SK-N-SH (cell line): ENCODE data around the gene UST. TPM values are rescaled to one million over a fixed set of nuclear protein-coding genes. Genes with fewer than 3 reads are reported as not detected.
"Not testable (repeated sequence)": the region's sequence is repeated elsewhere in the genome, so short reads cannot be mapped to it uniquely, and the experiment has no call there.

Source experiments
- CTCF ChIA-PET: fragments of 300-600, 350-600 bp; formaldehyde crosslinking; extraction: SDS; loops from one replicate; lab custom pipeline; 2021; lab: Yijun Ruan, JAX
- POLR2A ChIA-PET: fragments of 350-600 bp; sonication (Branson Sonifier 250); formaldehyde crosslinking; extraction: SDS; loops from one replicate; lab custom pipeline; 2020; ENCODE audit warnings: antibody characterized with exemption, inconsistent platforms; lab: Yijun Ruan, JAX
- DNase-seq: peaks from one replicate; pipeline ENCODE4 v3.0.0; 2012
- H2AFZ ChIP-seq: fragments of 200-600 bp; sonication (generic); 2 replicates; pipeline ENCODE4 v1.8.1; 2016; ENCODE audit warnings: antibody characterized with exemption, mild to moderate bottlenecking, low read depth
- H3F3A ChIP-seq: fragments of 200-600 bp; sonication (generic); replicated peaks from 2 replicates; pipeline ENCODE3; 2016; ENCODE audit warnings: antibody characterized with exemption, mild to moderate bottlenecking; ENCODE audit not compliant: insufficient read depth
- H3K27ac ChIP-seq, 2 experiments: fragments of 200-500 bp in 1 of 2; fragments of 200-600 bp in 1 of 2; sonication (Bioruptor generic) in 1 of 2; sonication (generic), shearing (Covaris generic) in 1 of 2; 2 replicates each; pipeline versions ENCODE4 v1.5.1 to v1.6.1; 2014 to 2016; ENCODE audit warnings: low read depth in 2 of 2, inconsistent platforms in 1 of 2, low read length in 1 of 2, mild to moderate bottlenecking in 1 of 2, mixed read lengths in 1 of 2
- H3K27me3 ChIP-seq: fragments of 200-600 bp; sonication (generic), shearing (Covaris generic); 2 replicates; pipeline ENCODE4 v1.6.1; 2016; ENCODE audit warnings: mixed run types; ENCODE audit not compliant: insufficient read depth
- H3K36me3 ChIP-seq, 2 experiments: fragments of 200-500 bp in 1 of 2; fragments of 200-600 bp in 1 of 2; sonication (Bioruptor generic) in 1 of 2; sonication (generic) in 1 of 2; replicated peaks in 1 of 2; 2 replicates each; pipeline versions ENCODE3 to v1.5.1; 2014 to 2016; ENCODE audit warnings: low read length in 1 of 2, mild to moderate bottlenecking in 1 of 2; ENCODE audit not compliant: insufficient read depth in 2 of 2, control insufficient read depth in 1 of 2
- H3K4me1 ChIP-seq, 2 experiments: fragments of 200-500 bp in 1 of 2; fragments of 200-600 bp in 1 of 2; sonication (Bioruptor generic) in 1 of 2; sonication (generic), shearing (Covaris generic) in 1 of 2; 2 replicates each; pipeline versions ENCODE4 v1.5.1 to v1.6.1; 2014 to 2016; ENCODE audit warnings: low read depth in 1 of 2, low read length in 1 of 2, mixed run types in 1 of 2; ENCODE audit not compliant: insufficient read depth in 2 of 2, control insufficient read depth in 1 of 2
- H3K4me2 ChIP-seq: fragments of 200-600 bp; sonication (generic), shearing (Covaris generic); 2 replicates; pipeline ENCODE4 v1.6.1; 2017; ENCODE audit warnings: mixed run types
- H3K4me3 ChIP-seq, 2 experiments: fragments of 200-500 bp in 1 of 2; fragments of 200-600 bp in 1 of 2; sonication (Bioruptor generic) in 1 of 2; sonication (generic), shearing (Covaris generic) in 1 of 2; 2 replicates each; pipeline versions ENCODE4 v1.5.1 to v1.8.1; 2014 to 2016; ENCODE audit warnings: low read depth in 2 of 2, inconsistent platforms in 1 of 2, low read length in 1 of 2, mild to moderate bottlenecking in 1 of 2, mixed read lengths in 1 of 2, moderate library complexity in 1 of 2
- H3K79me2 ChIP-seq: fragments of 200-600 bp; sonication (generic); 2 replicates; pipeline ENCODE4 v1.8.1; 2017; ENCODE audit warnings: mild to moderate bottlenecking; ENCODE audit not compliant: insufficient read depth
- H3K9ac ChIP-seq: fragments of 200-600 bp; sonication (generic); 2 replicates; pipeline ENCODE4 v1.6.1; 2017; ENCODE audit warnings: mixed run types
- H3K9me2 ChIP-seq: fragments of 200-600 bp; sonication (generic); 2 replicates; pipeline ENCODE4 v1.6.1; 2017; ENCODE audit warnings: mixed run types
- H3K9me3 ChIP-seq: fragments of 200-600 bp; sonication (generic); 2 replicates; pipeline ENCODE4 v1.6.1; 2017; ENCODE audit warnings: mixed run types, mild to moderate bottlenecking, moderate library complexity
- H4K20me1 ChIP-seq: fragments of 200-600 bp; sonication (generic); 2 replicates; pipeline ENCODE4 v1.6.1; 2017; ENCODE audit warnings: mild to moderate bottlenecking, mixed run types; ENCODE audit not compliant: insufficient read depth
- CHD2 ChIP-seq: fragments of 150-350 bp; IDR thresholded peaks from 2 replicates; pipeline ENCODE4 v1.6.1; 2018; ENCODE audit warnings: low read length; ENCODE audit not compliant: partially characterized antibody
- EP300 ChIP-seq, 2 experiments: IDR thresholded peaks; 2 replicates each; pipeline versions ENCODE4 v1.4.0 to v1.6.1; 2012; ENCODE audit warnings: borderline replicate concordance in 1 of 2, low read depth in 1 of 2, low read length in 1 of 2
- GATA2 ChIP-seq: sonication (generic); formaldehyde crosslinking; IDR thresholded peaks from 2 replicates; pipeline ENCODE4 v1.5.0; 2020; ENCODE audit warnings: mild to moderate bottlenecking, missing genetic modification reagents
- RAD21 ChIP-seq: IDR thresholded peaks from 2 replicates; pipeline ENCODE4 v1.6.1; 2012; ENCODE audit warnings: mild to moderate bottlenecking, low read length
- RXRA ChIP-seq: IDR thresholded peaks from 2 replicates; pipeline ENCODE4 v1.4.0; 2012; ENCODE audit warnings: low read depth, mild to moderate bottlenecking, borderline replicate concordance
- TAF1 ChIP-seq: IDR thresholded peaks from 2 replicates; pipeline ENCODE4 v1.6.1; 2012; ENCODE audit warnings: low read depth, mild to moderate bottlenecking, low read length, moderate library complexity, borderline replicate concordance
- TEAD4 ChIP-seq: IDR thresholded peaks from 2 replicates; pipeline ENCODE4 v1.4.0; 2012; ENCODE audit warnings: mild to moderate bottlenecking, borderline replicate concordance; ENCODE audit not compliant: insufficient read depth
- USF2 ChIP-seq: fragments of 150-350 bp; IDR thresholded peaks from 2 replicates; pipeline ENCODE4 v1.6.1; 2017; ENCODE audit warnings: antibody characterized with exemption, low read length, low read depth, borderline replicate concordance
- WGBS: methylation state at CpG from one replicate; pipeline ENCODE4 v1.1.6; 2017; ENCODE audit warnings: low lambda C conversion rate; 5-methylcytosine and 5-hydroxymethylcytosine counted together
- polyA plus RNA-seq, 3 experiments: library from polyadenylated mRNA; depleted of rRNA; stranded (reverse); fragments of >200 nt; gene quantifications; 2 replicates each; pipeline ENCODE4 v1.2.3, GENCODE V29; 2012
- TF ChIP-seq, protein P1 (sequence below): fragments of 150-350 bp; IDR thresholded peaks from 2 replicates; pipeline ENCODE4 v1.6.1; 2016; ENCODE audit warnings: mild to moderate bottlenecking, low read depth, low read length
- TF ChIP-seq, protein P2 (sequence below): IDR thresholded peaks from 2 replicates; pipeline ENCODE4 v1.6.1; 2012; ENCODE audit warnings: mild to moderate bottlenecking, low read depth, low read length, moderate library complexity

The UST gene
- polyA plus RNA-seq, 1 of the 3 experiments (the other 2 are of a cell fraction) = 1.7 TPM

GRCh38 chr6:148851683-148852556 is 105.1 kb downstream of the UST start:
- H3F3A ChIP-seq = no peaks in the 10 kb centered on the region
- no peak overlapping the region for H2AFZ ChIP-seq
- H4K20me1 ChIP-seq = no peaks in the 10 kb centered on the region
- CTCF ChIA-PET = no interaction called here
- H3K27ac ChIP-seq = no peak overlapping the region
- H3K9me2 ChIP-seq = no peaks in the 10 kb centered on the region
- H3K79me2 ChIP-seq = no peaks in the 10 kb centered on the region
- no peaks in the 10 kb centered on the region; the same call in 1 of the 2 replicates for H3K27me3 ChIP-seq
- H3K9ac ChIP-seq = no peak overlapping the region
- TF ChIP-seq RXRA (no peak), TEAD4 (no peak), CHD2 (no peak), TAF1 (no peak), USF2 (no peak), RAD21 (no peak), EP300 (IDR thresholded peaks at IDR 0.05; ENCODE audit: borderline replicate concordance in 1 of 2, low read depth in 1 of 2, low read length in 1 of 2) (no peak)
- TF ChIP-seq, protein P1, sequence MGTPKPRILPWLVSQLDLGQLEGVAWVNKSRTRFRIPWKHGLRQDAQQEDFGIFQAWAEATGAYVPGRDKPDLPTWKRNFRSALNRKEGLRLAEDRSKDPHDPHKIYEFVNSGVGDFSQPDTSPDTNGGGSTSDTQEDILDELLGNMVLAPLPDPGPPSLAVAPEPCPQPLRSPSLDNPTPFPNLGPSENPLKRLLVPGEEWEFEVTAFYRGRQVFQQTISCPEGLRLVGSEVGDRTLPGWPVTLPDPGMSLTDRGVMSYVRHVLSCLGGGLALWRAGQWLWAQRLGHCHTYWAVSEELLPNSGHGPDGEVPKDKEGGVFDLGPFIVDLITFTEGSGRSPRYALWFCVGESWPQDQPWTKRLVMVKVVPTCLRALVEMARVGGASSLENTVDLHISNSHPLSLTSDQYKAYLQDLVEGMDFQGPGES = no peak
- TF ChIP-seq, all 33 proteins: peak for 0
- POLR2A ChIA-PET = no interaction called here
- Histone ChIP-seq H3K36me3 (no peaks in the 10 kb centered on the region), H3K4me3 (no peak overlapping the region), H3K9me3 (no peaks in the 10 kb centered on the region), H3K4me2 (no peak overlapping the region), H3K4me1 (peaks cover 0 to 2% of the 10 kb centered on the region in 2 experiments; a peak in 1 of 4 replicates)
- no peak for DNase-seq
- WGBS = 38% methylated on average over 13 of the region's 16 CpGs

DNA sequence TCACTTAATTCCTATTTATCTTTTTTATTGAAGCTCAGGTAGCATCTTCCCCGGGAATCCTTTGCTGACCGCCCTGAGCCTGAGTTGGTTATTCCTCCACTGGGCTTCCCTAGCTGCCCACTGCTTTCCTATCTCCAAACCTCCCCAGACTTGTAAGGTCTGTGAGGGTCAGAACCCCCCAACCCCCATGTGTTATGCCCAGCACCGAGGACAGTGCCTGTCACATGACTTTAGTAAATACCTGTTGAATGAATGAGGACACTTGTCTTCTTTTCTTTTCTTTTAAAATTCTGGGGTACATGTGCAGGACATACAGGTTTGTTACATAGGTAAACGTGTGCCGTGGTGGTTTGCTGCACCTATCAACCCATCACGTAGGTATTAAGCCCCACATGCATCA is 105.9 kb downstream of the UST start:
- WGBS = 27% methylated on average over 6 of the region's 6 CpGs
- DNase-seq = no peak
- H3K27me3 ChIP-seq = no peaks in the 10 kb centered on the region; the same call in 1 of the 2 replicates
- no peak overlapping the region for H3K27ac ChIP-seq
- H3K4me1 ChIP-seq = peaks cover 0 to 2% of the 10 kb centered on the region in 2 experiments; a peak in 1 of 4 replicates
- H3K79me2 ChIP-seq = no peaks in the 10 kb centered on the region
- H2AFZ ChIP-seq = no peak overlapping the region
- ChIA-PET CTCF (no interaction called here), POLR2A (no interaction called here)
- no peaks in the 10 kb centered on the region for H3K36me3 ChIP-seq
- H3F3A ChIP-seq = no peaks in the 10 kb centered on the region
- H3K9me2 ChIP-seq = no peaks in the 10 kb centered on the region
- no peaks in the 10 kb centered on the region for H3K9me3 ChIP-seq
- H3K9ac ChIP-seq = no peak overlapping the region
- TF ChIP-seq, protein P2, sequence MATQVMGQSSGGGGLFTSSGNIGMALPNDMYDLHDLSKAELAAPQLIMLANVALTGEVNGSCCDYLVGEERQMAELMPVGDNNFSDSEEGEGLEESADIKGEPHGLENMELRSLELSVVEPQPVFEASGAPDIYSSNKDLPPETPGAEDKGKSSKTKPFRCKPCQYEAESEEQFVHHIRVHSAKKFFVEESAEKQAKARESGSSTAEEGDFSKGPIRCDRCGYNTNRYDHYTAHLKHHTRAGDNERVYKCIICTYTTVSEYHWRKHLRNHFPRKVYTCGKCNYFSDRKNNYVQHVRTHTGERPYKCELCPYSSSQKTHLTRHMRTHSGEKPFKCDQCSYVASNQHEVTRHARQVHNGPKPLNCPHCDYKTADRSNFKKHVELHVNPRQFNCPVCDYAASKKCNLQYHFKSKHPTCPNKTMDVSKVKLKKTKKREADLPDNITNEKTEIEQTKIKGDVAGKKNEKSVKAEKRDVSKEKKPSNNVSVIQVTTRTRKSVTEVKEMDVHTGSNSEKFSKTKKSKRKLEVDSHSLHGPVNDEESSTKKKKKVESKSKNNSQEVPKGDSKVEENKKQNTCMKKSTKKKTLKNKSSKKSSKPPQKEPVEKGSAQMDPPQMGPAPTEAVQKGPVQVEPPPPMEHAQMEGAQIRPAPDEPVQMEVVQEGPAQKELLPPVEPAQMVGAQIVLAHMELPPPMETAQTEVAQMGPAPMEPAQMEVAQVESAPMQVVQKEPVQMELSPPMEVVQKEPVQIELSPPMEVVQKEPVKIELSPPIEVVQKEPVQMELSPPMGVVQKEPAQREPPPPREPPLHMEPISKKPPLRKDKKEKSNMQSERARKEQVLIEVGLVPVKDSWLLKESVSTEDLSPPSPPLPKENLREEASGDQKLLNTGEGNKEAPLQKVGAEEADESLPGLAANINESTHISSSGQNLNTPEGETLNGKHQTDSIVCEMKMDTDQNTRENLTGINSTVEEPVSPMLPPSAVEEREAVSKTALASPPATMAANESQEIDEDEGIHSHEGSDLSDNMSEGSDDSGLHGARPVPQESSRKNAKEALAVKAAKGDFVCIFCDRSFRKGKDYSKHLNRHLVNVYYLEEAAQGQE = peak; percentile 60; the same call in 1 of the 2 replicates
- no peak for TF ChIP-seq GATA2 (CRISPR knock-in tag)
- no peaks in the 10 kb centered on the region for H4K20me1 ChIP-seq
- no peak overlapping the region for H3K4me2 ChIP-seq
- H3K4me3 ChIP-seq = no peak overlapping the region

GRCh38 chr6:148853113-148853512 is 106.3 kb downstream of the UST start:
- H4K20me1 ChIP-seq, H2AFZ ChIP-seq, H3K4me2 ChIP-seq, H3K9me2 ChIP-seq, H3K36me3 ChIP-seq, H3K27ac ChIP-seq, H3K79me2 ChIP-seq, H3K9me3 ChIP-seq, H3K9ac ChIP-seq, DNase-seq, H3F3A ChIP-seq, H3K4me3 ChIP-seq, H3K4me1 ChIP-seq, H3K27me3 ChIP-seq, POLR2A ChIA-PET, CTCF ChIA-PET: not testable (repeated sequence)
- WGBS = 18% methylated on average over 3 of the region's 3 CpGs
